Sigmoid colon (tissue), 7 donors: ENCODE results near the gene CPXM1. TPM values are rescaled to one million over a fixed set of nuclear protein-coding genes. Genes with fewer than 3 reads are reported as not detected.
A peak's percentile ranks its signal among the peaks of the same experiment; 100 is the strongest.

Experiments
- DNase-seq: peaks from one replicate; pipeline ENCODE4 v3.0.0-alpha.2; 2019
- H3K27ac ChIP-seq, 4 donors: fragments of 200-600 bp; sonication (generic); one replicate each; pipeline ENCODE4 v1.5.1; 2016 to 2019; ENCODE audit warnings: mild to moderate bottlenecking in 1 of 4
- H3K27me3 ChIP-seq, 3 donors: fragments of 200-600 bp; sonication (generic); one replicate each; pipeline ENCODE4 v1.5.1; 2019; ENCODE audit warnings: mild to moderate bottlenecking in 1 of 3
- H3K36me3 ChIP-seq, 4 donors: fragments of 200-600 bp; sonication (generic); one replicate each; pipeline ENCODE4 v1.5.1; 2016 to 2019
- H3K4me1 ChIP-seq, 4 donors: fragments of 200-600 bp; sonication (generic); one replicate each; pipeline ENCODE4 v1.5.1; 2017 to 2019
- H3K4me3 ChIP-seq, 4 donors: fragments of 200-600 bp; sonication (generic); one replicate each; pipeline ENCODE4 v1.5.1; 2017 to 2019; ENCODE audit warnings: mild to moderate bottlenecking in 2 of 4, moderate library complexity in 1 of 4
- H3K9me3 ChIP-seq, 4 donors: fragments of 200-600 bp in 3 of 4; sonication (generic) in 3 of 4; one replicate each; pipeline versions ENCODE4 v1.5.1 to v1.6.1; 2013 to 2019
- EP300 ChIP-seq, 4 donors: sonication (generic); formaldehyde crosslinking; IDR thresholded peaks; one replicate each; pipeline ENCODE4 v1.6.1; 2017; ENCODE audit warnings: antibody characterized with exemption in 4 of 4
- POLR2A ChIP-seq, 2 donors: fragments of 450-650 bp; IDR thresholded peaks; one replicate each; pipeline ENCODE4 v1.6.1; 2016; ENCODE audit warnings: antibody characterized with exemption in 2 of 2, mild to moderate bottlenecking in 2 of 2, moderate library complexity in 2 of 2
- POLR2AphosphoS5 ChIP-seq, 4 donors: sonication (generic); formaldehyde crosslinking; IDR thresholded peaks; one replicate each; pipeline ENCODE4 v1.6.1; 2017; ENCODE audit warnings: antibody characterized with exemption in 4 of 4
- WGBS, 2 donors: extraction: QIAGEN DNeasy Blood & Tissue Kit; methylation state at CpG; one replicate each; pipeline ENCODE4 v1.1.7; 2013; 5-methylcytosine and 5-hydroxymethylcytosine counted together
- intact Hi-C: fragments of 100-400 bp; cut with DNase I; formaldehyde crosslinking; loops from one replicate; pipeline ENCODE4 v1.15.1; 2023
- polyA plus RNA-seq, 3 donors: library from polyadenylated mRNA; stranded (reverse); fragments of 200-250 nt; gene quantifications; one replicate each; pipeline ENCODE4 v1.2.3, GENCODE V29; 2013
- total RNA-seq, 4 donors: library from RNA; depleted of rRNA; stranded (reverse); fragments of >200 nt; gene quantifications; one replicate each; pipeline ENCODE4 v1.1.0, GENCODE V29; 2016
- TF ChIP-seq, protein P1 (sequence below), 4 experiments: fragments of 450-650 bp in 3 of 4; fragments of 200-600 bp in 1 of 4; IDR thresholded peaks; one replicate each; pipeline ENCODE4 v1.5.1; 2016 to 2019; ENCODE audit warnings: antibody characterized with exemption in 4 of 4, mild to moderate bottlenecking in 3 of 4, moderate library complexity in 2 of 4
- donor health status: healthy with polysubstance abuse.
- donor health status: Bipolar disorder and iron deficiency.
- donor health status: healthy.

CPXM1 gene
- total and polyA plus RNA-seq, 7 donors = 0.54 to 10.0 (median 1.2) TPM

GRCh38 chr20:2751878-2752566 is 48.4 kb downstream of the CPXM1 start:
- H3K27me3 ChIP-seq = peaks cover 3 to 57% (median 40%) of the 10 kb centered on the region in 3 donors
- intact Hi-C loops = loop anchor here (5.0 kb wide), 3 partner anchors 60 to 250 kb away; partner anchors contain the start of gene EBF4
- WGBS, 2 donors = 1% methylated on average over 93 of the region's 93 CpGs

GRCh38 chr20:2751347-2751877 is 49.0 kb downstream of the CPXM1 start:
- Histone ChIP-seq H3K4me1 (peaks cover 0 to 37% (median 31%) of the 10 kb centered on the region in 4 donors), H3K27me3 (peaks cover 3 to 53% (median 40%) of the 10 kb centered on the region in 3 donors)
- peak; percentile 55 for DNase-seq

More at GRCh38 chr20:2751878-2752566, 48.4 kb downstream of the CPXM1 start:
- TF ChIP-seq POLR2AphosphoS5 (IDR thresholded peaks at IDR 0.05) = no peak
- TF ChIP-seq POLR2A (IDR thresholded peaks at IDR 0.05) = no peak
- no peak for TF ChIP-seq EP300 (IDR thresholded peaks at IDR 0.05)
- TF ChIP-seq, protein P1, sequence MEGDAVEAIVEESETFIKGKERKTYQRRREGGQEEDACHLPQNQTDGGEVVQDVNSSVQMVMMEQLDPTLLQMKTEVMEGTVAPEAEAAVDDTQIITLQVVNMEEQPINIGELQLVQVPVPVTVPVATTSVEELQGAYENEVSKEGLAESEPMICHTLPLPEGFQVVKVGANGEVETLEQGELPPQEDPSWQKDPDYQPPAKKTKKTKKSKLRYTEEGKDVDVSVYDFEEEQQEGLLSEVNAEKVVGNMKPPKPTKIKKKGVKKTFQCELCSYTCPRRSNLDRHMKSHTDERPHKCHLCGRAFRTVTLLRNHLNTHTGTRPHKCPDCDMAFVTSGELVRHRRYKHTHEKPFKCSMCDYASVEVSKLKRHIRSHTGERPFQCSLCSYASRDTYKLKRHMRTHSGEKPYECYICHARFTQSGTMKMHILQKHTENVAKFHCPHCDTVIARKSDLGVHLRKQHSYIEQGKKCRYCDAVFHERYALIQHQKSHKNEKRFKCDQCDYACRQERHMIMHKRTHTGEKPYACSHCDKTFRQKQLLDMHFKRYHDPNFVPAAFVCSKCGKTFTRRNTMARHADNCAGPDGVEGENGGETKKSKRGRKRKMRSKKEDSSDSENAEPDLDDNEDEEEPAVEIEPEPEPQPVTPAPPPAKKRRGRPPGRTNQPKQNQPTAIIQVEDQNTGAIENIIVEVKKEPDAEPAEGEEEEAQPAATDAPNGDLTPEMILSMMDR (IDR thresholded peaks at IDR 0.05) = no peak
- H3K27ac ChIP-seq = peak overlapping the region; percentile 25 to 44 (median 30)
- peak overlapping the region; percentile 23 to 47 (median 42) for H3K4me3 ChIP-seq
- H3K4me1 ChIP-seq = peaks cover 0 to 37% (median 31%) of the 10 kb centered on the region in 4 donors
- H3K9me3 ChIP-seq = no peaks in the 10 kb centered on the region
- DNase-seq = peak; percentile 71
- peaks cover 0 to 4% (median 0%) of the 10 kb centered on the region in 4 donors for H3K36me3 ChIP-seq

GRCh38 chr20:2750491-2751251 is 49.8 kb downstream of the CPXM1 start:
- TF ChIP-seq POLR2A (IDR thresholded peaks at IDR 0.05) = no peak
- no peak for TF ChIP-seq EP300 (IDR thresholded peaks at IDR 0.05)
- TF ChIP-seq POLR2AphosphoS5 (IDR thresholded peaks at IDR 0.05) = no peak
- TF ChIP-seq, protein P1 (IDR thresholded peaks at IDR 0.05) = no peak
- Histone ChIP-seq H3K4me1 (peaks cover 0 to 37% (median 31%) of the 10 kb centered on the region in 4 donors), H3K27me3 (peaks cover 3 to 45% (median 35%) of the 10 kb centered on the region in 3 donors), H3K36me3 (peaks cover 0 to 1% (median 0%) of the 10 kb centered on the region in 4 donors), H3K9me3 (no peaks in the 10 kb centered on the region), H3K4me3 (peak overlapping the region in 1 of 4 donors; percentile 47), H3K27ac (peak overlapping the region in 1 of 4 donors; percentile 14)
- DNase-seq = peak; percentile 86
- intact Hi-C loops = loop anchor here (5.0 kb wide), 3 partner anchors 58 to 252 kb away; partner anchors contain the start of gene EBF4
- 3 to 4% methylated on average over 34 of the region's 34 CpGs for WGBS, 2 donors

More at GRCh38 chr20:2751347-2751877, 49.0 kb downstream of the CPXM1 start:
- Histone ChIP-seq H3K27ac (peak overlapping the region; percentile 25 to 44 (median 30)), H3K4me3 (peak overlapping the region; percentile 18 to 47 (median 42)), H3K9me3 (no peaks in the 10 kb centered on the region), H3K36me3 (peaks cover 0 to 4% (median 0%) of the 10 kb centered on the region in 4 donors)
- WGBS, 2 donors = 2 to 3% methylated on average over 26 of the region's 26 CpGs
- no peak for TF ChIP-seq EP300 (IDR thresholded peaks at IDR 0.05)
- TF ChIP-seq, protein P1 (IDR thresholded peaks at IDR 0.05) = no peak
- intact Hi-C loops = loop anchor here (5.0 kb wide), 3 partner anchors 59 to 251 kb away; partner anchors contain the start of gene EBF4

DNA sequence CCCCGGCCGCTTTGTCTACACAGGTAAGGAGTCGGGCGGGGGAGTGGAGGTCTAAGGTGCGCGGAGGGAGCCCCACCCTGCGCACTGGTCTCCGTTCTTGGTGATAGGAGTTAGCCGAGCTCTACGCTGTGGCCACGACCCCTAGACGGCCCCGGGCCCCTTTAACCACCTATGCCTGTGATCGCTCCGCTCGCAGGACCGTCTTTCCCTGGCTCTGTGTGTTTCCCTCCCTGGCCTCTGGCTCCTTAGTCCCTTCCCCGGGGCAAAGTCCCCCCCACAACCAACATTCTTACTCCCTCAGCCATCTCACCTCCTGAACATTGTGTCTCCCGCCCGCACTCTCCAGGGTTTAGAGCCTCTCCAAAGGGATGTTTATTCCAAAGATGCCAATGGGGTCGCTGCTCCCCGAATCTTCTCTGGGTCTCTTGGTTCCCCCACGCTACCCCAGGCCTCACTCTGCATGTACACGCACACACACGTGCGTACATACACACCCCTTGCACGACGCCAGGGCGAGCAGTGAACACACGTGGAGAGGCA is 50.4 kb downstream of the CPXM1 start:
- DNase-seq = peak; percentile 54
- Histone ChIP-seq H3K4me1 (peaks cover 0 to 37% (median 31%) of the 10 kb centered on the region in 4 donors), H3K27me3 (peaks cover 3 to 39% (median 29%) of the 10 kb centered on the region in 3 donors), H3K27ac (no peak overlapping the region), H3K4me3 (no peak overlapping the region), H3K36me3 (no peaks in the 10 kb centered on the region), H3K9me3 (no peaks in the 10 kb centered on the region)
- TF ChIP-seq POLR2A (IDR thresholded peaks at IDR 0.05) (no peak), POLR2AphosphoS5 (IDR thresholded peaks at IDR 0.05) (no peak), EP300 (IDR thresholded peaks at IDR 0.05) (no peak)
- TF ChIP-seq, protein P1 (IDR thresholded peaks at IDR 0.05) = no peak
- intact Hi-C loops = loop anchor here (5.0 kb wide), 3 partner anchors 58 to 252 kb away; partner anchors contain the start of gene EBF4
- WGBS, 2 donors = 12 to 25% methylated on average over 30 of the region's 30 CpGs
